ENCODE measurements around the gene ZC3H18. TPM values are rescaled to one million over a fixed set of nuclear protein-coding genes. Genes with fewer than 3 reads are reported as not detected.

The ZC3H18 gene
- total RNA-seq, 1 donor = 13.3 TPM

- no peak for TF ChIP-seq CTCF (IDR thresholded peaks at IDR 0.05; ENCODE audit: insufficient read depth, low read length)
- H3K4me3 ChIP-seq (ENCODE audit: low read depth, low read length) = no peak overlapping the region
- no peak for DNase-seq (ENCODE audit: low read depth)
These were observed 20.4 kb upstream of the ZC3H18 start for GRCh38 chr16:88549671-88550245.

- DNase-seq (ENCODE audit: low read depth) = no peak
- no peak overlapping the region for H3K4me3 ChIP-seq (ENCODE audit: low read depth, low read length)
- TF ChIP-seq CTCF (IDR thresholded peaks at IDR 0.05; ENCODE audit: insufficient read depth, low read length) = no peak
These were observed 19.9 kb upstream of the ZC3H18 start for GRCh38 chr16:88550246-88550661.

- no peak for TF ChIP-seq CTCF (IDR thresholded peaks at IDR 0.05; ENCODE audit: insufficient read depth, low read length)
- no peak for DNase-seq (ENCODE audit: low read depth)
- no peak overlapping the region for H3K4me3 ChIP-seq (ENCODE audit: low read depth, low read length)
These were observed 18.0 kb upstream of the ZC3H18 start for GRCh38 chr16:88552166-88552565.

- no peak for TF ChIP-seq CTCF (IDR thresholded peaks at IDR 0.05; ENCODE audit: insufficient read depth, low read length)
- DNase-seq (ENCODE audit: low read depth) = no peak
- no peak overlapping the region for H3K4me3 ChIP-seq (ENCODE audit: low read depth, low read length)
These were observed 17.4 kb upstream of the ZC3H18 start for GRCh38 chr16:88552815-88553214.

GRCh38 chr16:88553739-88554138 lies 16.5 kb upstream of the ZC3H18 start:
- H3K4me3 ChIP-seq (ENCODE audit: low read depth, low read length) = no peak overlapping the region
- DNase-seq (ENCODE audit: low read depth) = no peak
- no peak for TF ChIP-seq CTCF (IDR thresholded peaks at IDR 0.05; ENCODE audit: insufficient read depth, low read length)

GRCh38 chr16:88554711-88555264 lies 15.4 kb upstream of the ZC3H18 start:
- H3K4me3 ChIP-seq (ENCODE audit: low read depth, low read length) = no peak overlapping the region
- DNase-seq (ENCODE audit: low read depth) = no peak
- TF ChIP-seq CTCF (IDR thresholded peaks at IDR 0.05; ENCODE audit: insufficient read depth, low read length) = no peak
